Hematopoietic multipotent progenitor cell treated with erythropoietin and hydrocortisone succinate and interleukin-3 and kit ligand, for 8 days (in vitro differentiated cells): ENCODE measurements around the gene NREP.

Experiments
- DNase-seq: peaks from one replicate; pipeline ENCODE4 v3.0.0-alpha.2; 2015

NREP gene

GRCh38 chr5:111691508-111691907 lies 65.5 kb downstream of the NREP start:
- DNase-seq, result no peak

GRCh38 chr5:111689357-111689935 lies 67.5 kb downstream of the NREP start:
- DNase-seq, result no peak

- peak; percentile 13 for DNase-seq
Measured at GRCh38 chr5:111685969-111686368, 71.0 kb downstream of the NREP start.

- no peak for DNase-seq
Measured at GRCh38 chr5:111682641-111683040, 74.4 kb downstream of the NREP start.

GRCh38 chr5:111682121-111682520 lies 74.9 kb downstream of the NREP start:
- DNase-seq, result no peak

- DNase-seq, result no peak
Measured at GRCh38 chr5:111681414-111682120, 75.4 kb downstream of the NREP start.

GRCh38 chr5:111680737-111681413 lies 76.1 kb downstream of the NREP start:
- no peak for DNase-seq

GRCh38 chr5:111679611-111680010 lies 77.4 kb downstream of the NREP start:
- no peak for DNase-seq
